Measurements from ENCODE around the gene PIP4K2A.

DNA sequence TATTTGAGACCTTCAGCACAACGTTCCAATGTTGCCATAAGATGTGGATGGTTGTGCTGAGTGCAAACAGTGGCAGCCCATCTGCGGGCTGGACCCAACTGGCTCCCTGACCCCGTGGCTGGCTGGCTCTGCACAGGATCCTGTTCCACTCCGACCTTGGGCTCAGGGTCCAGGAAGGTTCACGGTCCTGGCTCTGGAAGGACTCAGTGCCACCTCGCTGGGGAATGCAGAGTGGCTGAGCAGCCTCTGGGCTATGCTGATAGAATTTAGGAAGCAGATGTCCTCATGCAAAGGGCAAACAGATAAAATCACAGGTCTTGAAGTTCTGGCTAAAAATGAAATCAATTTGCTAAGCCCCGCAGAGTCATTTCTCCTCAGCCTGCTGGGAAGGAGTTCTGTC lies 171.6 kb downstream of the PIP4K2A start:
- TF ChIP-seq CTCF (conservative IDR thresholded peaks at IDR 0.05; ENCODE audit: low read length) (no peak), EZH2phosphoT487 (IDR thresholded peaks at IDR 0.05; ENCODE audit: borderline replicate concordance) (no peak)

All from Loucy (cell line).